Measurements from ENCODE around the gene PRODH. TPM values are rescaled to one million over a fixed set of nuclear protein-coding genes. Genes with fewer than 3 reads are reported as not detected.

The PRODH gene
- total RNA-seq, 1 donor from 2014 or later = 5.9 TPM

DNA sequence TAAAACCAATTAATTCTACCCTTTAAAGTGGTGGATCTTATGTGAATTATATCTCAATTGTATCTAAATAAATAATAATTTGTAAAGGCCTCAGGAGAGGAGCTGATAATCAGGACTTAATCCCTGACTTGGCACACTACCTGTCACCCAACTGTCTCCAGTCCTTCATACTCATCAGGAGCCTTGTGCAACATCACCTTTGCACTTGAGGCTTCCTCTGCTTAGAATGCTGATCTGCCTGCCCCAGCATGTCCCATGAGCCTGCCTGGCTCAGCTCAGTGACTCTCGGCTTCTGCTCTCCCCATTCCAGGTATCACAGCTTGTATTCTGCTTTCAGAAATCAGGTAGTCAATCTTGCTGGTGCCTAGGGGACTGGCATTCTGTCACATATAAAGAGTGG is 43.9 kb upstream of the PRODH start:
- H3K4me1 Mint-ChIP-seq (ENCODE audit: low read depth) = no peaks in the 10 kb centered on the region
- H3K9me3 Mint-ChIP-seq (ENCODE audit: low read depth) = peaks cover 16% of the 10 kb centered on the region
- DNase-seq (ENCODE audit: low spot score) = peak; percentile 11
- H3K36me3 Mint-ChIP-seq (ENCODE audit: low read depth) = no peaks in the 10 kb centered on the region
- no peak overlapping the region for H3K4me3 Mint-ChIP-seq (ENCODE audit: unreplicated experiment)
- TF ChIP-seq CTCF (IDR thresholded peaks at IDR 0.05) = no peak
- H3K27me3 Mint-ChIP-seq (ENCODE audit: low read depth) = no peaks in the 10 kb centered on the region
- H3K27ac Mint-ChIP-seq (ENCODE audit: unreplicated experiment) = no peak overlapping the region

DNA sequence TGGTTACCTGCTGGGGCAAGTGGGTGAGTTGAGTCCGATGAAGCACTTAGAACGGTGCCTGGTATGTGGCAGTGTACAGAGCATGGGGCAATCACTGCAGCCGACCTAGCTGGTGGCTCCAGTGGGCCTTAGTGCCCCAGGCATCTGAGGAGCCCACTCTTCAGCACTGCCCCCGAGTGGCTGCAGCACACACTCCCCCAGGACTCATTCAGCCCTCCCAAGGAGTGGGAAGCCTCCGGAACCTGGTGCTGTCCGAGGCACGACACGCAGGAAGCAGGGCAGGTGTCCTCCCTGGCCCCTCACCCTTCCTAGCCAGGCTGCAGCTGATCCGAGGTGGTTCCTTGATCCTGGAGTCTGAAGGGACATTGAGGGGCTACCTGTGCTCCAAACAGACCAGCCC is 42.4 kb upstream of the PRODH start:
- H3K36me3 Mint-ChIP-seq (ENCODE audit: low read depth) = no peaks in the 10 kb centered on the region
- TF ChIP-seq CTCF (IDR thresholded peaks at IDR 0.05) = no peak
- peaks cover 3% of the 10 kb centered on the region for H3K27me3 Mint-ChIP-seq (ENCODE audit: low read depth)
- no peaks in the 10 kb centered on the region for H3K4me1 Mint-ChIP-seq (ENCODE audit: low read depth)
- H3K27ac Mint-ChIP-seq (ENCODE audit: unreplicated experiment) = no peak overlapping the region
- H3K4me3 Mint-ChIP-seq (ENCODE audit: unreplicated experiment) = no peak overlapping the region
- H3K9me3 Mint-ChIP-seq (ENCODE audit: low read depth) = peaks cover 16% of the 10 kb centered on the region
- peak; percentile 82 for DNase-seq (ENCODE audit: low spot score)

DNA sequence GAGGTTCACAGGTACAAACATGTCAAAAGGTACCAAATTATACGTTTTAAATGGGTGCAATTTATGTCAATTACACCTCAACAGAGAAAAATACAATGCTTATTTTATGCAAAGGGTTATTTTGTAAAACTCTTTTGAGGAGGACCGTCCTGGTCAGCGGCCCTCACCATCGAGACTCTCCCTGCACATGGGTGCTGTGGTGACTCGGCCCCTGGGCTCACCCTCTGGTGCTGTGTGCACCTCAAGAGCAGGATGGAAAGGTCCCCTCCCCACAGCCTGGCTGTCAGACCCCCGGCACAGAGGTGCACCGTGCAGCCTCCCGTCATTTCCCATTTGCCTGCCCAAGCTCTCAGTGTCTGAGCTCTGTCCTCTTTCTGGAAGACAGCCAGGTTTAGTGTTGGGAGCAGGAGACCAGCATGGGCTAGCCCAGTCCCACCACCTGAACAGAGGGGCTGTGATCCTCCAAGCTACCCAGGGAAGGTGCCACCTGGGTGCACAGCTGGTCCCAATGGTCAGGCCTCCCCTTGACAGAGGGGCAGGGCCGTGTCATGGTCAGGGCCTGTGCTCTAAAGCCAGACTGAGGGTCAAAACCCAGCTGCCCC is 41.8 kb upstream of the PRODH start:
- peaks cover 3% of the 10 kb centered on the region for H3K27me3 Mint-ChIP-seq (ENCODE audit: low read depth)
- H3K9me3 Mint-ChIP-seq (ENCODE audit: low read depth) = peaks cover 16% of the 10 kb centered on the region
- no peak overlapping the region for H3K27ac Mint-ChIP-seq (ENCODE audit: unreplicated experiment)
- no peaks in the 10 kb centered on the region for H3K36me3 Mint-ChIP-seq (ENCODE audit: low read depth)
- TF ChIP-seq CTCF (IDR thresholded peaks at IDR 0.05) = no peak
- no peaks in the 10 kb centered on the region for H3K4me1 Mint-ChIP-seq (ENCODE audit: low read depth)
- no peak overlapping the region for H3K4me3 Mint-ChIP-seq (ENCODE audit: unreplicated experiment)
- DNase-seq (ENCODE audit: low spot score) = peak; percentile 55

- Mint-ChIP-seq H3K4me3 (ENCODE audit: unreplicated experiment) (no peak overlapping the region), H3K9me3 (ENCODE audit: low read depth) (peaks cover 15% of the 10 kb centered on the region)
These were observed 40.2 kb upstream of the PRODH start for GRCh38 chr22:18976197-18976751.

More at GRCh38 chr22:18976197-18976751, 40.2 kb upstream of the PRODH start:
- peak; percentile 56 for DNase-seq (ENCODE audit: low spot score)
- no peak for TF ChIP-seq CTCF (IDR thresholded peaks at IDR 0.05)
- peaks cover 6% of the 10 kb centered on the region for H3K27me3 Mint-ChIP-seq (ENCODE audit: low read depth)
- H3K27ac Mint-ChIP-seq (ENCODE audit: unreplicated experiment) = peak overlapping the region; percentile 4
- H3K4me1 Mint-ChIP-seq (ENCODE audit: low read depth) = no peaks in the 10 kb centered on the region
- no peaks in the 10 kb centered on the region for H3K36me3 Mint-ChIP-seq (ENCODE audit: low read depth)
